ENCODE results near the gene ANKS1A. TPM values are rescaled to one million over a fixed set of nuclear protein-coding genes. Genes with fewer than 3 reads are reported as not detected.

The ANKS1A gene
- total RNA-seq, 1 donor: 7.2 TPM

GRCh38 chr6:35025232-35026188 is 136.5 kb downstream of the ANKS1A start:
- no peaks in the 10 kb centered on the region for H3K79me2 ChIP-seq (ENCODE audit: insufficient read depth, low read length)
- H2AFZ ChIP-seq (ENCODE audit: low read length): no peak overlapping the region
- no peaks in the 10 kb centered on the region for H3K9me3 ChIP-seq (ENCODE audit: low read depth, low read length)
- no peaks in the 10 kb centered on the region for H4K20me1 ChIP-seq (ENCODE audit: insufficient read depth, low read length)
- no peaks in the 10 kb centered on the region for H3K27me3 ChIP-seq (ENCODE audit: insufficient read depth, low read length)
- H3K36me3 ChIP-seq (ENCODE audit: insufficient read depth, low read length): no peaks in the 10 kb centered on the region
- no peak overlapping the region for H3K4me2 ChIP-seq (ENCODE audit: insufficient read depth, low read length)
- no peak overlapping the region for H3K4me3 ChIP-seq (ENCODE audit: insufficient read depth, low read length)
- peak; percentile 18 for TF ChIP-seq CTCF (IDR thresholded peaks at IDR 0.05; ENCODE audit: extremely low read depth, low read depth, low read length)
- peak; percentile 34 for DNase-seq (ENCODE audit: insufficient read length, low spot score, missing footprints)
- no peak overlapping the region for H3K27ac ChIP-seq (ENCODE audit: low read depth, low read length)
- H3K4me1 ChIP-seq (ENCODE audit: insufficient read depth, low read length): peaks cover 18% of the 10 kb centered on the region

- Histone ChIP-seq H3K27me3 (ENCODE audit: insufficient read depth, low read length) (no peaks in the 10 kb centered on the region), H3K36me3 (ENCODE audit: insufficient read depth, low read length) (no peaks in the 10 kb centered on the region), H3K9me3 (ENCODE audit: low read depth, low read length) (no peaks in the 10 kb centered on the region), H3K4me2 (ENCODE audit: insufficient read depth, low read length) (no peak overlapping the region), H3K4me3 (ENCODE audit: insufficient read depth, low read length) (no peak overlapping the region), H3K79me2 (ENCODE audit: insufficient read depth, low read length) (no peaks in the 10 kb centered on the region), H2AFZ (ENCODE audit: low read length) (no peak overlapping the region), H3K4me1 (ENCODE audit: insufficient read depth, low read length) (peaks cover 18% of the 10 kb centered on the region), H4K20me1 (ENCODE audit: insufficient read depth, low read length) (no peaks in the 10 kb centered on the region), H3K27ac (ENCODE audit: low read depth, low read length) (no peak overlapping the region)
- no peak for TF ChIP-seq CTCF (IDR thresholded peaks at IDR 0.05; ENCODE audit: extremely low read depth, low read depth, low read length)
- no peak for DNase-seq (ENCODE audit: insufficient read length, low spot score, missing footprints)
Measured at GRCh38 chr6:35026434-35027222, 137.6 kb downstream of the ANKS1A start.

- Histone ChIP-seq H3K79me2 (ENCODE audit: insufficient read depth, low read length) (no peaks in the 10 kb centered on the region), H3K4me3 (ENCODE audit: insufficient read depth, low read length) (no peak overlapping the region), H3K4me2 (ENCODE audit: insufficient read depth, low read length) (no peak overlapping the region), H3K27ac (ENCODE audit: low read depth, low read length) (no peak overlapping the region), H3K36me3 (ENCODE audit: insufficient read depth, low read length) (no peaks in the 10 kb centered on the region), H3K4me1 (ENCODE audit: insufficient read depth, low read length) (peaks cover 18% of the 10 kb centered on the region), H3K27me3 (ENCODE audit: insufficient read depth, low read length) (no peaks in the 10 kb centered on the region), H4K20me1 (ENCODE audit: insufficient read depth, low read length) (peaks cover 2% of the 10 kb centered on the region), H2AFZ (ENCODE audit: low read length) (no peak overlapping the region), H3K9me3 (ENCODE audit: low read depth, low read length) (no peaks in the 10 kb centered on the region)
- no peak for DNase-seq (ENCODE audit: insufficient read length, low spot score, missing footprints)
- TF ChIP-seq CTCF (IDR thresholded peaks at IDR 0.05; ENCODE audit: extremely low read depth, low read depth, low read length): no peak
Measured at GRCh38 chr6:35027807-35028206, 138.8 kb downstream of the ANKS1A start.

Data from osteoblast (primary cell).